NCI-H1105 (cell line): ENCODE results near the gene CHEK1.

Experiments
- DNase-seq: peaks from one replicate; lab custom pipeline; 2025; lab: John Stamatoyannopoulos, UW

CHEK1 gene

DNA sequence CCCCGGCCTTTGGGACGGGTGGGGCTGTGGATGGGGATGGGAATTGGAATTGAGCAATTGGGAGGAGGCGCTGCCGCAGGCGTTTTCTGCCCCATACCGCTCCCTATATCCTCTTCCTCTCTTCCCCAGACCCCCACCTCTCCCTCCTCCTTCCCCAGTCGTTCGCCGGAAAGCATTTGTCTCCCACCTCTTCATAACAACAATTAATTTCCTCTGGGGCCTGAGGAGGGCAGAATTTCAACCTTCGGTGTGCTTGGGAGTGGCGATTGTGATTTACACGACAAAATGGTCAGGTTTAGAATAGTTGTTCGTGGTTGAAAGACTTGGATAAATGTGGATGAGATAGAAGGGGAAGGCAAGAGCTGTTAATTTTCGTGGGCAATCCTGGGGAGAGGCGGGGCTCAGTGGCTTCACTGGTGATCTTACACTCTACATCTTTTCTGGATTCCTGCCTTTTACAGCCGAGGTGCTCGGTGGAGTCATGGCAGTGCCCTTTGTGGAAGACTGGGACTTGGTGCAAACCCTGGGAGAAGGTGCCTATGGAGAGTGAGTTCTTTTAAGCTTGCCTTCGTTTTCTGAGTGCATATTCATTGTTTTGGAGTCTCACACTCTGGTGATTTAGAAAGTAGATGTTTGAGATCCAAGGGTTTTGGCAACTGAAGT is 1.5 kb downstream of the CHEK1 start:
- DNase-seq: peak; percentile 93

- no peak for DNase-seq
These were observed 2.4 kb downstream of the CHEK1 start for GRCh38 chr11:125627236-125627910.

DNA sequence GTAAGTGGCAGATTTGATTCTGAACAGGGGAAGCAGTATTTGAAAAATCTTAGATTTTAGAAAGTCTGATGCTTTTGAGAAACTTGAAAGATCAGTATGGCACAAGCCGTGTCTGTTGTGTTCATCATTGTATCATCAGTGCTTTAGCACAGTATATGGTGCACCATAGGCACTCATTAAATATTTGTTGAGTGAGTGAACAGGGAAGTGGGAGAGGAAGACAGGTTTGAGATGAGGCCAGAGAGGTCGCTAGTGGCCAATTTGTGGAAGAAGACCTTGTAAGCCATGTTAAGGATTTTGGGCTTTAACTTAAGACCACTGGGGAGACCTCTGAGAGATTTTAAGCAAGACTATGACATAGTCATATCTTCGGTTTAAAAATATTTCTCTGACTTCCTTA is 12.9 kb downstream of the CHEK1 start:
- no peak for DNase-seq

GRCh38 chr11:125638315-125638714 is 13.4 kb downstream of the CHEK1 start:
- DNase-seq: no peak

DNA sequence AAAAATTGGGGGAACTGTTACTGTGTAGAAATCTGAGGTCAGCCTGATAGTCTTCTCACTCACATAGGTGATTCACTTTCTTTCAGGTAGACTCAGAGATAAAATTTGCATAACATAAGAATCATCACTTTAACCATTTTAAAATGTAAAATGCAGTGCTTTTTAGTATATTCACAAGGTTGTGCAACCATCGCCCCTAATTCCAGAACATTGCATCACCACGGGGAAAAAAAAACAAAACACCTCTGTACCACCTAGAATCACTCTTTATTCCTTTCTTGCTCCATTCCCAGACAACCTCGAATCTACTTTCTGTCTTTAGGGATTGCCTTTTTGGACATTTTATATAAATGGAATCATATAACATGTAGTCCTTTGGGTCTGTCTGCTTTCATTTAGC is 20.9 kb downstream of the CHEK1 start:
- DNase-seq: no peak

GRCh38 chr11:125649465-125650166 is 24.7 kb downstream of the CHEK1 start:
- no peak for DNase-seq

DNA sequence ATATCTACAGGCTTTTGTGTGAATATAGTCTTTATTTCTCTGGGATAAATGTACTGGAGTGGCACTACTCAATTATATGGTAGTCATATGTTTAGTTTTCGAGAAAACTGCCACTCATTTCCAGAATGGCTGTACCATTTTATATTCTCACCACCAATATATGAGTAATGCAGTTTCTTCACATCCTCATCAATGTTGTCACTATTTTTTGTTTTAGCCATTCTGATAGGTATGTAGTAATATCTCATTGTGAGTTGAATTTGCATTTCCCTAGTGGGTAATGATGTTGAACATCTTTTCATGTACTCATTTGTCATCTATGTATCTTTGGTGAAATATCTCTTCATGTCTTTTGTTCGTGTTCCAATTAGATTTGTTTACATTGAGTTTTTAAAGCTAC is 37.7 kb downstream of the CHEK1 start:
- DNase-seq: no peak

DNA sequence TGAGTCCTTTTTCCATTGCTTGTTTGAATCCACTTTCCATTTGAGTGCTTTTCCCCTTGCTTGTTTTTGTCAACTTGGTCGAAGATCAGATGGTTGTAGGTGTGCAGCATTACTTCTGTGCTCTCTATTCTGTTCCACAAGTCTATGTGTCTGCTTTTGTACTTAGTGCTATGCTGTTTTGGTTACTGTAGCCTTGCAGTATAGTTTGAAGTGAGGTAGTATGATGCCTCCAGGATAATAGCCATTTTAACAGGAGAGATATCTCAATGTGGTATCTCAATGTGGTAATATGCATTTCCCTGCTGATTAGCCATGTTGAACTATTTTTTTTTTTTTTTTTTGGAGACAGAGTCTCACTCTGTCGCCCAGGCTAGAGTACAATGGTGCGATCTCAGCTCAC is 38.9 kb downstream of the CHEK1 start:
- no peak for DNase-seq

GRCh38 chr11:125667151-125667550 is 42.2 kb downstream of the CHEK1 start:
- no peak for DNase-seq

DNA sequence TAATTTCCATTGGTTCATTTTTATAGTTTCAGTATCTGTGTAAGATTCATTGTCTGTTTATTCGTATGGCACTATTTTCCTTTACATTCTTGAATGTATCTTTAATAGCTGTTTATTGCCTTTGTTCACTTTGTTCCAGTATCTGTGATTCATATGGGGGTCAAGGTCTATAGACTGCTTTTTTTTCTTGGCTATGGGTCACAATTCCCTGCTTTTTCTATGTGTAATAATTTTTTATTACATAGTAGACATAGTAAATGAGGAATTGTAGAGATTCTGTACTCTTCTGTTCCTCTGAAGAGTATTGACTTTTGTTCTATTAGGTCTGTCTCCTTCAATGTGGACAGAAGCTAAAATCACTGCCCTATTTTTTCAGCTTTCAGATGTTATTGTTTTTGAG is 45.2 kb downstream of the CHEK1 start:
- no peak for DNase-seq

GRCh38 chr11:125671561-125671960 is 46.6 kb downstream of the CHEK1 start:
- no peak for DNase-seq

GRCh38 chr11:125674210-125674609 is 49.2 kb downstream of the CHEK1 start:
- no peak for DNase-seq

GRCh38 chr11:125675196-125675595 is 50.2 kb downstream of the CHEK1 start:
- no peak for DNase-seq

GRCh38 chr11:125679397-125679796 is 54.4 kb downstream of the CHEK1 start:
- DNase-seq: no peak

GRCh38 chr11:125679837-125680236 is 54.9 kb downstream of the CHEK1 start:
- no peak for DNase-seq

GRCh38 chr11:125680747-125681146 is 55.8 kb downstream of the CHEK1 start, which contains the start of gene ACRV1:
Gene ACRV1 (minus strand): TSS chr11:125680847. CDS start chr11:125680780, 67 bp downstream.
- DNase-seq: no peak

GRCh38 chr11:125685228-125685627 is 60.3 kb downstream of the CHEK1 start:
- DNase-seq: no peak

- no peak for DNase-seq
These were observed 63.1 kb downstream of the CHEK1 start for GRCh38 chr11:125688066-125688465.

GRCh38 chr11:125688632-125689031 is 63.7 kb downstream of the CHEK1 start:
- no peak for DNase-seq

DNA sequence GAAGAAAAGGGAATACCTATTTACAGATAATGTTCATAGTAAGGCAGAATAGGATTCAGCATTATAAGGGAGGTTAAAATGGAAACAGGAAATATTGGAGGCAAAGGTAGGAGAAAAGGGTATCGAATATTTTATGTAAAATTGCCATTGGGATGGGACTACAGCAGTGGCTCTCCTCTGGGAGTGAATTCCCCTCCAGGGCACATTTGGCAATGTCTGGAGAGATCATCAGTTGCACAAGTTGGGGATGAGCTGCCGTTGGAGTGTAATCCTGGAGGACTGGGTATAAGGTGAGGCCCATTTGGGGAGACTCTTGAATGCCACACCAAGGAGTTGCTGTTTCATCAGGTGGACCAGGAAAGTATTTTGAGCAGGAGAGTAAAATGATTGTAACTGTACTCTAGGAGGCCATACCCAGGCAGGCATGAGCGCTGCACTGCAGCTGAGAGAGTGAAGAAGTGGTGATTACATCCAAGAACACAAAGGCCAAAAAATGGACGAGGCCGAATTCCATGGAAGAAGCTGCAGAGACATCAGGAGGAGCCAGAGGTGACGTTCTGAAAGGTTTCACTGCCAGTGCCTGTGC is 64.4 kb downstream of the CHEK1 start:
- DNase-seq: no peak

GRCh38 chr11:125690006-125690405 is 65.0 kb downstream of the CHEK1 start:
- no peak for DNase-seq

GRCh38 chr11:125692887-125693286 is 67.9 kb downstream of the CHEK1 start:
- DNase-seq: no peak

DNA sequence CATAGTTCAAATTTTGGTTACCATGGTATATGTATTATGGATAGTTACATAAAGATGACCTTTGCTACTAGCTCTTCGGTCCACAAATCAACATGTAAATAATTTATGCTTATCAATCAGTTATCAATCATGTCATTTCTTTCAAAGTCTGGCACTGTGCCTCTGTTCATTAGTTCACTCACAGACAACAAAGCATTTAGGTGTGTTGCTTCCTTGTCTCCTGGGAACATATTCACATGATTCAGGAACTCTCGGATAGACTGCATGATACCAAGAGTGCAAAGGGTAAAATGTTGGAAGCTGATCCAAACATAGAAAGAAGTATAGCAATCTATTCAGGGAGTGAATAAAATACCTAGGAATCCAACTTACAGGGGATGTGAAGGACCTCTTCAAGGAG is 70.0 kb downstream of the CHEK1 start:
- no peak for DNase-seq
